Smooth muscle cell (in vitro differentiated cells): Measurements from ENCODE around the gene LRRC8B. TPM values are rescaled to one million over a fixed set of nuclear protein-coding genes. Genes with fewer than 3 reads are reported as not detected.

Experiments used
- DNase-seq: peaks from one replicate; lab custom pipeline; 2025; ENCODE audit not compliant: unreplicated experiment; lab: John Stamatoyannopoulos, UW
- H2AFZ ChIP-seq: fragments of 200-600 bp; sonication (generic); 2 replicates; pipeline ENCODE4 v1.6.0; 2016; ENCODE audit warnings: antibody characterized with exemption, low read depth, mild to moderate bottlenecking
- H3F3A ChIP-seq: fragments of 200-600 bp; sonication (generic); 2 replicates; pipeline ENCODE4 v1.6.0; 2017; ENCODE audit warnings: antibody characterized with exemption, low read depth
- H3K27ac ChIP-seq: fragments of 200-600 bp; sonication (generic); 2 replicates; pipeline ENCODE4 v1.5.1; 2016; ENCODE audit warnings: low read depth, mild to moderate bottlenecking
- H3K27me3 ChIP-seq: fragments of 200-600 bp; sonication (generic); 2 replicates; pipeline ENCODE4 v1.6.1; 2016; ENCODE audit warnings: low read depth, mild to moderate bottlenecking
- H3K36me3 ChIP-seq: fragments of 200-600 bp; sonication (generic); 2 replicates; pipeline ENCODE4 v1.5.1; 2016; ENCODE audit warnings: low read depth
- H3K4me1 ChIP-seq: fragments of 200-600 bp; sonication (generic); 2 replicates; pipeline ENCODE4 v1.5.1; 2016; ENCODE audit warnings: low read depth
- H3K4me2 ChIP-seq: fragments of 200-600 bp; sonication (generic); 2 replicates; pipeline ENCODE4 v1.6.0; 2016; ENCODE audit warnings: mild to moderate bottlenecking
- H3K4me3 ChIP-seq: fragments of 200-600 bp; sonication (generic); 2 replicates; pipeline ENCODE4 v1.5.1; 2016; ENCODE audit warnings: mild to moderate bottlenecking
- H3K79me2 ChIP-seq: fragments of 200-600 bp; sonication (generic); 2 replicates; pipeline ENCODE4 v1.6.0; 2016; ENCODE audit warnings: low read depth, mild to moderate bottlenecking
- H3K9ac ChIP-seq: fragments of 200-600 bp; sonication (generic); 2 replicates; pipeline ENCODE4 v1.6.0; 2016; ENCODE audit warnings: low read depth
- H3K9me3 ChIP-seq: fragments of 200-600 bp; sonication (generic); replicated peaks from 2 replicates; pipeline ENCODE4 v1.5.1; 2016; ENCODE audit warnings: low read depth
- H4K20me1 ChIP-seq: fragments of 200-600 bp; sonication (generic); 2 replicates; pipeline ENCODE4 v1.6.0; 2016; ENCODE audit warnings: low read depth
- WGBS: methylation state at CpG from one replicate; pipeline ENCODE4 v1.1.7; 2016; ENCODE audit warnings: low lambda C conversion rate; 5-methylcytosine and 5-hydroxymethylcytosine counted together
- polyA plus RNA-seq: library from polyadenylated mRNA; unstranded; fragments of >200 nt; fragmentation: Nextera tagmentation; extraction: Ambion mirVana; gene quantifications from 2 replicates; pipeline ENCODE4 v1.2.1, GENCODE V29; 2016
- total RNA-seq: library from RNA; depleted of rRNA; stranded (reverse); fragments of >200 nt; gene quantifications from 2 replicates; pipeline ENCODE4 v1.2.3, GENCODE V29; 2014
- TF ChIP-seq, protein P1 (sequence below): fragments of 200-600 bp; sonication (generic); IDR thresholded peaks from 2 replicates; pipeline ENCODE4 v1.5.1; 2017; ENCODE audit warnings: borderline replicate concordance, mild to moderate bottlenecking, antibody characterized with exemption; ENCODE audit not compliant: insufficient read depth, poor library complexity, severe bottlenecking

LRRC8B gene
- total and polyA plus RNA-seq, 2 experiments from 2014 or later, result 1.5 to 4.6 TPM

DNA sequence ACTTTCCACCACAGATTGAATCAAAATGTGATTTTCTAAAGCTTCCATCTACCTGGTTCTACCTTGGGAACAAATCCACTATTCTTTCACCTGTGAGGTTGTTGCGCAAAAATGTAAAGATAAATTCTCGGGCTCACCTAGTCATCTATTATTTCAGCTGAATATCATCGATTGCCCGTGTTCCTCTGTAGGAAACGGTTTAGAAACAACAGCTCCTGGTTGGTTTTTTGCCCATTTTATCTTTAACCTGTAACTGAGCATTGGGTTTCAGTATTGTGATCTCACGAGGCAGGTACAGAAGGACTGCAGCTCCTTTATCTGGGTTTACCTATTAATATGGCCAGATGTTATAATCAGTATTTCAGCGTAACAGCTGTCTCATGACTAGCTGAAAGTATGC lies 55.4 kb downstream of the LRRC8B start:
- no peaks in the 10 kb centered on the region for H3K79me2 ChIP-seq
- no peak overlapping the region for H3K27ac ChIP-seq
- H2AFZ ChIP-seq, result no peak overlapping the region
- H3K4me1 ChIP-seq, result peaks cover 28% of the 10 kb centered on the region
- WGBS, result 95% methylated on average over 7 of the region's 7 CpGs
- no peaks in the 10 kb centered on the region for H4K20me1 ChIP-seq
- no peak overlapping the region for H3K9ac ChIP-seq
- TF ChIP-seq, protein P1, sequence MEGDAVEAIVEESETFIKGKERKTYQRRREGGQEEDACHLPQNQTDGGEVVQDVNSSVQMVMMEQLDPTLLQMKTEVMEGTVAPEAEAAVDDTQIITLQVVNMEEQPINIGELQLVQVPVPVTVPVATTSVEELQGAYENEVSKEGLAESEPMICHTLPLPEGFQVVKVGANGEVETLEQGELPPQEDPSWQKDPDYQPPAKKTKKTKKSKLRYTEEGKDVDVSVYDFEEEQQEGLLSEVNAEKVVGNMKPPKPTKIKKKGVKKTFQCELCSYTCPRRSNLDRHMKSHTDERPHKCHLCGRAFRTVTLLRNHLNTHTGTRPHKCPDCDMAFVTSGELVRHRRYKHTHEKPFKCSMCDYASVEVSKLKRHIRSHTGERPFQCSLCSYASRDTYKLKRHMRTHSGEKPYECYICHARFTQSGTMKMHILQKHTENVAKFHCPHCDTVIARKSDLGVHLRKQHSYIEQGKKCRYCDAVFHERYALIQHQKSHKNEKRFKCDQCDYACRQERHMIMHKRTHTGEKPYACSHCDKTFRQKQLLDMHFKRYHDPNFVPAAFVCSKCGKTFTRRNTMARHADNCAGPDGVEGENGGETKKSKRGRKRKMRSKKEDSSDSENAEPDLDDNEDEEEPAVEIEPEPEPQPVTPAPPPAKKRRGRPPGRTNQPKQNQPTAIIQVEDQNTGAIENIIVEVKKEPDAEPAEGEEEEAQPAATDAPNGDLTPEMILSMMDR, result no peak
- H3K27me3 ChIP-seq, result no peaks in the 10 kb centered on the region
- H3K9me3 ChIP-seq, result no peaks in the 10 kb centered on the region
- H3F3A ChIP-seq, result peaks cover 5% of the 10 kb centered on the region
- no peak for DNase-seq
- no peaks in the 10 kb centered on the region for H3K36me3 ChIP-seq
- H3K4me2 ChIP-seq, result no peak overlapping the region
- no peak overlapping the region for H3K4me3 ChIP-seq

DNA sequence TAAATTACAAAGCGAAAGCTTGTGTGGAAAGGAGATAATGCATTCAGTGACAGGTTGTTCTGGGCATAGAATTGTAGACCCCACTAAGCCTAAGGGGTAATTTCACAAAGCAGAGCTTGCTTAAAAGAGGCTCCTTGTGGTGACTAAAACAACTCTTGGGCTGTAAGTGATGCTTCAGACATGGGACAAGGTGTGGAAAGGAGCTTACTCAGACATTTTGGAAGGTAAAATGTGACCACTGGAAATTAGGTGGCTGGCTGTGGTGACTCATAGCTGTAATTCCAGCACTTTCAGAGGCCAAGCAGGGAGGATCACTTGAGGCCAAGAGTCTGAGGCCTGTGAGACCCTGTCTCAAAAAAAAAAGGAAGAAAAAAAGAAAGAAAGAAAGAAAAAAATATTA lies 57.2 kb downstream of the LRRC8B start:
- no peaks in the 10 kb centered on the region for H3K36me3 ChIP-seq
- H3K79me2 ChIP-seq, result no peaks in the 10 kb centered on the region
- no peak overlapping the region for H3K4me3 ChIP-seq
- TF ChIP-seq, protein P1, result no peak
- no peaks in the 10 kb centered on the region for H4K20me1 ChIP-seq
- H2AFZ ChIP-seq, result no peak overlapping the region
- H3F3A ChIP-seq, result peaks cover 5% of the 10 kb centered on the region
- peaks cover 17% of the 10 kb centered on the region for H3K4me1 ChIP-seq
- 87% methylated on average over 1 of the region's 1 CpG for WGBS
- no peak overlapping the region for H3K9ac ChIP-seq
- H3K27me3 ChIP-seq, result no peaks in the 10 kb centered on the region
- H3K9me3 ChIP-seq, result no peaks in the 10 kb centered on the region
- no peak overlapping the region for H3K4me2 ChIP-seq
- H3K27ac ChIP-seq, result no peak overlapping the region
- no peak for DNase-seq

DNA sequence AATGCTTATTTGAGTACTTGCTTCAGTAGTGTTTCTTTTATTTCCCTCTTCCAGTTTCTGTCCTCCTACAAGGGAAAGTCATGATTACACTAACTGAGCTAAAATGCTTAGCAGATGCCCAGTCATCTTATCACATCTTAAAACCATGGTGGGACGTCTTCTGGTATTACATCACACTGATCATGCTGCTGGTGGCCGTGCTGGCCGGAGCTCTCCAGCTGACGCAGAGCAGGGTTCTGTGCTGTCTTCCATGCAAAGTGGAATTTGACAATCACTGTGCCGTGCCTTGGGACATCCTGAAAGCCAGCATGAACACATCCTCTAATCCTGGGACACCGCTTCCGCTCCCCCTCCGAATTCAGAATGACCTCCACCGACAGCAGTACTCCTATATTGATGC lies 57.9 kb downstream of the LRRC8B start:
- peaks cover 5% of the 10 kb centered on the region for H3F3A ChIP-seq
- no peak for DNase-seq
- no peaks in the 10 kb centered on the region for H3K36me3 ChIP-seq
- TF ChIP-seq, protein P1, result no peak
- H2AFZ ChIP-seq, result no peak overlapping the region
- peaks cover 11% of the 10 kb centered on the region for H3K4me1 ChIP-seq
- H3K4me2 ChIP-seq, result peak overlapping the region; percentile 40
- H3K9me3 ChIP-seq, result no peaks in the 10 kb centered on the region
- WGBS, result 55% methylated on average over 9 of the region's 9 CpGs
- H3K9ac ChIP-seq, result no peak overlapping the region
- H3K79me2 ChIP-seq, result no peaks in the 10 kb centered on the region
- H3K27ac ChIP-seq, result no peak overlapping the region
- H3K4me3 ChIP-seq, result no peak overlapping the region
- H3K27me3 ChIP-seq, result no peaks in the 10 kb centered on the region
- no peaks in the 10 kb centered on the region for H4K20me1 ChIP-seq

- H4K20me1 ChIP-seq, result no peaks in the 10 kb centered on the region
- no peaks in the 10 kb centered on the region for H3K27me3 ChIP-seq
- H3F3A ChIP-seq, result peaks cover 5% of the 10 kb centered on the region
- H3K27ac ChIP-seq, result no peak overlapping the region
- WGBS, result 91% methylated on average over 2 of the region's 2 CpGs
- H2AFZ ChIP-seq, result no peak overlapping the region
- TF ChIP-seq, protein P1, result no peak
- no peak for DNase-seq
- no peaks in the 10 kb centered on the region for H3K36me3 ChIP-seq
- no peak overlapping the region for H3K9ac ChIP-seq
- no peaks in the 10 kb centered on the region for H3K9me3 ChIP-seq
- H3K4me1 ChIP-seq, result no peaks in the 10 kb centered on the region
- no peak overlapping the region for H3K4me3 ChIP-seq
- no peaks in the 10 kb centered on the region for H3K79me2 ChIP-seq
- H3K4me2 ChIP-seq, result no peak overlapping the region
These were observed 59.6 kb downstream of the LRRC8B start for GRCh38 chr1:89584211-89584610.
